ENCODE data around the gene PLCB1. TPM values are rescaled to one million over a fixed set of nuclear protein-coding genes. Genes with fewer than 3 reads are reported as not detected.

Gene PLCB1
- total and polyA plus RNA-seq, 2 experiments from 2014 or later, result 6.7 to 20.5 TPM

- H3K4me2 ChIP-seq, result peak overlapping the region; percentile 6
- no peaks in the 10 kb centered on the region for H3K27me3 ChIP-seq
- H3K36me3 ChIP-seq (replicated peaks; ENCODE audit: insufficient read depth, low read depth), result no peaks in the 10 kb centered on the region
- no peak for DNase-seq (ENCODE audit: low spot score)
- H3K4me1 ChIP-seq (ENCODE audit: insufficient read depth), result peaks cover 15% of the 10 kb centered on the region
- TF ChIP-seq EZH2phosphoT487 (IDR thresholded peaks at IDR 0.05; ENCODE audit: low read depth, severe bottlenecking, unreplicated experiment) (no peak), CTCF (IDR thresholded peaks at IDR 0.05; ENCODE audit: poor library complexity) (no peak), EZH2 (IDR thresholded peaks at IDR 0.05; ENCODE audit: borderline replicate concordance) (no peak)
- H3K27ac ChIP-seq, result no peak overlapping the region
- H3K9me3 ChIP-seq (ENCODE audit: low read depth), result no peaks in the 10 kb centered on the region
- no peaks in the 10 kb centered on the region for H3K9me2 ChIP-seq (replicated peaks; ENCODE audit: insufficient read depth)
- H3K79me2 ChIP-seq, result no peaks in the 10 kb centered on the region
- H3K4me3 ChIP-seq, result no peak overlapping the region
- WGBS (ENCODE audit: low lambda C conversion rate, missing lambda C conversion rate), result 30% methylated on average over 2 of the region's 2 CpGs
- H2AFZ ChIP-seq, result no peak overlapping the region
- H4K20me1 ChIP-seq (ENCODE audit: insufficient read depth, poor library complexity, severe bottlenecking), result no peaks in the 10 kb centered on the region
These were observed 77.0 kb downstream of the PLCB1 start for GRCh38 chr20:8209061-8209460.

- Histone ChIP-seq H3K27me3 (no peaks in the 10 kb centered on the region), H3K4me2 (no peak overlapping the region), H3K79me2 (no peaks in the 10 kb centered on the region), H3K4me3 (no peak overlapping the region), H3K27ac (no peak overlapping the region), H4K20me1 (ENCODE audit: insufficient read depth, poor library complexity, severe bottlenecking) (no peaks in the 10 kb centered on the region), H3K4me1 (ENCODE audit: insufficient read depth) (peaks cover 27% of the 10 kb centered on the region), H3K36me3 (replicated peaks; ENCODE audit: insufficient read depth, low read depth) (no peaks in the 10 kb centered on the region), H2AFZ (no peak overlapping the region), H3K9me3 (ENCODE audit: low read depth) (no peaks in the 10 kb centered on the region), H3K9me2 (replicated peaks; ENCODE audit: insufficient read depth) (no peaks in the 10 kb centered on the region)
- WGBS (ENCODE audit: low lambda C conversion rate, missing lambda C conversion rate), result 89% methylated on average over 1 of the region's 1 CpG
- TF ChIP-seq EZH2 (IDR thresholded peaks at IDR 0.05; ENCODE audit: borderline replicate concordance) (no peak), CTCF (IDR thresholded peaks at IDR 0.05; ENCODE audit: poor library complexity) (no peak), EZH2phosphoT487 (IDR thresholded peaks at IDR 0.05; ENCODE audit: low read depth, severe bottlenecking, unreplicated experiment) (no peak)
- no peak for DNase-seq (ENCODE audit: low spot score)
These were observed 78.7 kb downstream of the PLCB1 start for GRCh38 chr20:8210749-8211148.

GRCh38 chr20:8212286-8212685 lies 80.2 kb downstream of the PLCB1 start:
- Histone ChIP-seq H4K20me1 (ENCODE audit: insufficient read depth, poor library complexity, severe bottlenecking) (no peaks in the 10 kb centered on the region), H3K4me2 (no peak overlapping the region), H3K27me3 (no peaks in the 10 kb centered on the region), H3K36me3 (replicated peaks; ENCODE audit: insufficient read depth, low read depth) (no peaks in the 10 kb centered on the region), H3K9me3 (ENCODE audit: low read depth) (no peaks in the 10 kb centered on the region), H3K9me2 (replicated peaks; ENCODE audit: insufficient read depth) (no peaks in the 10 kb centered on the region), H3K4me3 (no peak overlapping the region), H2AFZ (no peak overlapping the region), H3K4me1 (ENCODE audit: insufficient read depth) (peaks cover 26% of the 10 kb centered on the region), H3K27ac (no peak overlapping the region), H3K79me2 (no peaks in the 10 kb centered on the region)
- TF ChIP-seq EZH2 (IDR thresholded peaks at IDR 0.05; ENCODE audit: borderline replicate concordance), result no peak
- TF ChIP-seq EZH2phosphoT487 (IDR thresholded peaks at IDR 0.05; ENCODE audit: low read depth, severe bottlenecking, unreplicated experiment), result no peak
- WGBS (ENCODE audit: low lambda C conversion rate, missing lambda C conversion rate), result 92% methylated on average over 3 of the region's 3 CpGs
- DNase-seq (ENCODE audit: low spot score), result no peak

- Histone ChIP-seq H3K9me2 (replicated peaks; ENCODE audit: insufficient read depth) (no peaks in the 10 kb centered on the region), H3K27me3 (no peaks in the 10 kb centered on the region), H2AFZ (no peak overlapping the region), H3K4me2 (no peak overlapping the region), H3K9me3 (ENCODE audit: low read depth) (no peaks in the 10 kb centered on the region), H3K4me1 (ENCODE audit: insufficient read depth) (peaks cover 26% of the 10 kb centered on the region), H3K79me2 (no peaks in the 10 kb centered on the region), H3K36me3 (replicated peaks; ENCODE audit: insufficient read depth, low read depth) (no peaks in the 10 kb centered on the region), H4K20me1 (ENCODE audit: insufficient read depth, poor library complexity, severe bottlenecking) (no peaks in the 10 kb centered on the region), H3K4me3 (no peak overlapping the region), H3K27ac (no peak overlapping the region)
- 92% methylated on average over 1 of the region's 1 CpG for WGBS (ENCODE audit: low lambda C conversion rate, missing lambda C conversion rate)
- TF ChIP-seq EZH2 (IDR thresholded peaks at IDR 0.05; ENCODE audit: borderline replicate concordance) (no peak), EZH2phosphoT487 (IDR thresholded peaks at IDR 0.05; ENCODE audit: low read depth, severe bottlenecking, unreplicated experiment) (no peak), CTCF (IDR thresholded peaks at IDR 0.05; ENCODE audit: poor library complexity) (no peak)
- no peak for DNase-seq (ENCODE audit: low spot score)
These were observed 81.2 kb downstream of the PLCB1 start for GRCh38 chr20:8213270-8213669.

Data from hepatocyte (in vitro differentiated cells).